HepG2 (cell line): ENCODE data around the gene DEGS1. TPM values are rescaled to one million over a fixed set of nuclear protein-coding genes. Genes with fewer than 3 reads are reported as not detected.

Experiments used
- FUBP1 ChIP-seq: sonication (generic); formaldehyde crosslinking; IDR thresholded peaks from 2 replicates; pipeline ENCODE4 v1.5.1; 2020; ENCODE audit warnings: missing genetic modification reagents, mild to moderate bottlenecking, borderline replicate concordance
- HHEX ChIP-seq: IDR thresholded peaks from 2 replicates; pipeline ENCODE4 v1.6.1; 2016; ENCODE audit warnings: control low read depth
- HINFP ChIP-seq: sonication (generic); formaldehyde crosslinking; IDR thresholded peaks from 2 replicates; pipeline ENCODE4 v1.4.0; 2020; ENCODE audit warnings: low read depth, mild to moderate bottlenecking, missing genetic modification reagents
- KDM5A ChIP-seq: fragments of 200-600 bp; sonication (generic); IDR thresholded peaks from 2 replicates; pipeline ENCODE4 v1.7.0; 2018; ENCODE audit warnings: antibody characterized with exemption, mild to moderate bottlenecking, low read length, borderline replicate concordance
- MBNL3 ChIP-seq: fragments of 250-450 bp; sonication (Bioruptor Pico); conservative IDR thresholded peaks from 2 replicates; pipeline ENCODE4 v1.8.0; 2022; ENCODE audit warnings: mild to moderate bottlenecking, inconsistent platforms
- NR2F2 ChIP-seq: IDR thresholded peaks from 2 replicates; pipeline ENCODE4 v1.6.1; 2012; ENCODE audit warnings: low read depth, inconsistent platforms, borderline replicate concordance
- PAF1 ChIP-seq: IDR thresholded peaks from 2 replicates; pipeline ENCODE4 v1.6.1; 2016; ENCODE audit warnings: missing genetic modification reagents, missing compliant biosample characterization
- PAXIP1 ChIP-seq: sonication (generic); formaldehyde crosslinking; conservative IDR thresholded peaks from 2 replicates; pipeline ENCODE4 v1.4.0; 2020; ENCODE audit warnings: mild to moderate bottlenecking, missing genetic modification reagents, moderate library complexity
- RFX1 ChIP-seq: fragments of 450-650 bp; IDR thresholded peaks from 2 replicates; pipeline ENCODE4 v1.6.1; 2017
- TCF12 ChIP-seq, 2 experiments: fragments of 450-650 bp in 1 of 2; sonication (generic) in 1 of 2; formaldehyde crosslinking in 1 of 2; IDR thresholded peaks; 2 replicates each; pipeline versions ENCODE4 v1.6.1 to v1.8.0; 2017 to 2022; ENCODE audit warnings: antibody characterized with exemption in 1 of 2, mild to moderate bottlenecking in 1 of 2, missing genetic modification reagents in 1 of 2, moderate library complexity in 1 of 2
- ZBTB7B ChIP-seq: sonication (generic); formaldehyde crosslinking; IDR thresholded peaks from 2 replicates; pipeline ENCODE4 v1.4.0; 2020; ENCODE audit warnings: missing genetic modification reagents
- ZNF276 ChIP-seq: sonication (generic); formaldehyde crosslinking; IDR thresholded peaks from 2 replicates; pipeline ENCODE4 v1.4.0; 2020; ENCODE audit warnings: mild to moderate bottlenecking, low read depth, missing genetic modification reagents
- ZNF430 ChIP-seq: sonication (generic); formaldehyde crosslinking; IDR thresholded peaks from 2 replicates; pipeline ENCODE4 v1.9.0; 2021; ENCODE audit warnings: mild to moderate bottlenecking, missing genetic modification reagents
- ZNF446 ChIP-seq: sonication (generic); formaldehyde crosslinking; IDR thresholded peaks from 2 replicates; pipeline ENCODE4 v1.5.0; 2020; ENCODE audit warnings: mild to moderate bottlenecking, missing genetic modification reagents
- ZNF563 ChIP-seq: sonication (generic); formaldehyde crosslinking; IDR thresholded peaks from 2 replicates; pipeline ENCODE4 v1.8.0; 2022; ENCODE audit warnings: mild to moderate bottlenecking, moderate library complexity, missing genetic modification reagents
- ZNF574 ChIP-seq: sonication (generic); formaldehyde crosslinking; IDR thresholded peaks from 2 replicates; pipeline ENCODE4 v1.4.0; 2020; ENCODE audit warnings: missing genetic modification reagents
- ZNF644 ChIP-seq: IDR thresholded peaks from 2 replicates; pipeline ENCODE4 v1.6.1; 2016; ENCODE audit warnings: low read depth
- ZNF7 ChIP-seq: IDR thresholded peaks from 2 replicates; pipeline ENCODE4 v1.6.1; 2016; ENCODE audit warnings: missing biosample characterization, missing genetic modification reagents
- polyA plus RNA-seq, 8 experiments: library from polyadenylated mRNA; depleted of rRNA in 3 of 8; stranded (reverse) in 7 of 8; unstranded in 1 of 8; fragments of >200 nt; fragmentation: Illumina TruSeq in 4 of 8; extraction: Trizol in 4 of 8; gene quantifications; 2 replicates each; pipeline versions ENCODE4 v1.2.1 to v1.2.3, GENCODE V29; 2011 to 2016; ENCODE audit warnings: low read depth in 4 of 8, missing spikeins in 1 of 8, mixed read lengths in 1 of 8; ENCODE audit not compliant: insufficient read depth in 1 of 8
- total RNA-seq, 5 experiments: library from RNA; depleted of rRNA; stranded (reverse); fragments of >200 nt; fragmentation: Illumina TruSeq; extraction: Trizol; gene quantifications; 2 replicates each; pipeline ENCODE4 v1.2.3, GENCODE V29; 2016; ENCODE audit warnings: low read depth in 1 of 5

DEGS1 gene
- total and polyA plus RNA-seq, 2 of the 13 experiments (the other 11 are each of a cell fraction or from before 2014, with no cell fraction given), result 18.1 to 35.9 TPM

GRCh38 chr1:224183591-224184312 lies 712 bp downstream of the DEGS1 start (continued):
- TF ChIP-seq ZNF644 (no peak), ZNF7 (CRISPR knock-in tag) (no peak), MBNL3 (CRISPR knock-in tag) (no peak), ZNF276 (no peak), ZBTB7B (no peak; the same call in 1 of the 2 replicates), NR2F2 (no peak), KDM5A (peak; percentile 13; the same call in 1 of the 2 replicates), ZNF563 (CRISPR knock-in tag) (peak; percentile 50; the same call in 1 of the 2 replicates), ZNF574 (CRISPR knock-in tag) (no peak; the same call in 1 of the 2 replicates), ZNF430 (CRISPR knock-in tag) (no peak), HHEX (CRISPR knock-in tag) (no peak), HINFP (CRISPR knock-in tag) (no peak; the same call in 1 of the 2 replicates), RFX1 (no peak), TCF12 (IDR thresholded peaks at IDR 0.05) (no peak), TCF12 (CRISPR knock-in tag; IDR thresholded peaks at IDR 0.05) (no peak), PAF1 (no peak), ZNF446 (CRISPR knock-in tag) (no peak), FUBP1 (no peak; the same call in 1 of the 2 replicates), PAXIP1 (no peak)
